GM12878 (cell line): ENCODE results near the gene OR13H1. TPM values are rescaled to one million over a fixed set of nuclear protein-coding genes. Genes with fewer than 3 reads are reported as not detected.

ENCODE experiments used
- ATAC-seq: fragments of 200-7000 bp; cut with Tn5 transposase; 3 replicates; pipeline ENCODE4 v1.9.1; 2020; ENCODE audit warnings: mild to moderate bottlenecking, moderate library complexity
- BruUV-seq: library from RNA; stranded (reverse); fragments of 400-500 nt; replicated peaks from 2 replicates; lab custom pipeline; 2021; lab: Mats Ljungman, UMichigan
- CTCF ChIA-PET: fragments of 300-600 bp; sonication (Branson Sonifier 250); formaldehyde crosslinking; extraction: SDS; loops from one replicate; lab custom pipeline; 2021; ENCODE audit warnings: inconsistent platforms; lab: Yijun Ruan, JAX
- POLR2A ChIA-PET: fragments of 350-600 bp; formaldehyde crosslinking; extraction: SDS; loops from one replicate; lab custom pipeline; 2021; ENCODE audit warnings: inconsistent platforms; lab: Charles Lee
- RAD21 ChIA-PET: fragments of 300-600 bp; sonication (Branson Sonifier 250); formaldehyde crosslinking; loops from one replicate; lab custom pipeline; 2023; ENCODE audit warnings: antibody characterized with exemption; ENCODE audit not compliant: unreplicated experiment; lab: Charles Lee
- SMC1A ChIA-PET: fragments of 300-600 bp; sonication (Branson Sonifier 250); formaldehyde crosslinking; loops from one replicate; lab custom pipeline; 2023; ENCODE audit not compliant: unreplicated experiment, uncharacterized antibody; lab: Charles Lee
- DNase-seq: peaks from one replicate; pipeline ENCODE4 v3.0.0-alpha.2; 2011; ENCODE audit warnings: low read depth, low spot score
- FAIRE-seq: peaks from 3 replicates; lab custom pipeline; 2011; peaks lifted over from hg19 to GRCh38; lab: Jason Lieb, UNC
- H2AFZ ChIP-seq: 2 replicates; pipeline ENCODE4 v1.6.0; 2011; ENCODE audit warnings: low read depth, low read length, control low read depth; ENCODE audit not compliant: control insufficient read depth
- H3K27ac ChIP-seq: 2 replicates; pipeline ENCODE4 v1.5.1; 2011; ENCODE audit warnings: control low read depth; ENCODE audit not compliant: control insufficient read depth, insufficient read depth
- H3K27me3 ChIP-seq, 2 experiments: replicated peaks in 1 of 2; 2 replicates each; pipeline versions ENCODE4 v1.6.0 to v1.6.1; 2011; ENCODE audit warnings: low read length in 1 of 2; ENCODE audit not compliant: control insufficient read depth in 2 of 2, insufficient read depth in 2 of 2
- H3K36me3 ChIP-seq, 2 experiments: 2 replicates each; pipeline ENCODE4 v1.5.1; 2011; ENCODE audit warnings: low read length in 1 of 2; ENCODE audit not compliant: control insufficient read depth in 2 of 2, insufficient read depth in 2 of 2
- H3K4me1 ChIP-seq: 2 replicates; pipeline ENCODE4 v1.6.1; 2011; ENCODE audit warnings: mild to moderate bottlenecking, low read length, moderate library complexity, mixed read lengths; ENCODE audit not compliant: control insufficient read depth, insufficient read depth
- H3K4me2 ChIP-seq: 2 replicates; pipeline ENCODE4 v1.6.0; 2011; ENCODE audit warnings: control low read depth; ENCODE audit not compliant: control insufficient read depth, insufficient read depth
- H3K4me3 ChIP-seq: fragments of 200-600 bp; sonication (generic); 2 replicates; pipeline ENCODE4 v1.5.1; 2016
- H3K79me2 ChIP-seq: 2 replicates; pipeline ENCODE4 v1.6.0; 2011; ENCODE audit warnings: low read length; ENCODE audit not compliant: control insufficient read depth, insufficient read depth
- H3K9ac ChIP-seq: 2 replicates; pipeline ENCODE4 v1.8.0; 2011; ENCODE audit warnings: low read length, control low read depth, mixed read lengths; ENCODE audit not compliant: control insufficient read depth, insufficient read depth
- H3K9me3 ChIP-seq: replicated peaks from 3 replicates; pipeline ENCODE4 v1.5.1; 2011; ENCODE audit warnings: mild to moderate bottlenecking, low read length; ENCODE audit not compliant: control insufficient read depth, insufficient read depth
- H4K20me1 ChIP-seq: 2 replicates; pipeline ENCODE4 v1.6.0; 2011; ENCODE audit not compliant: control insufficient read depth, insufficient read depth
- BCL11A ChIP-seq: IDR thresholded peaks from 2 replicates; pipeline ENCODE4 v1.6.1; 2011; ENCODE audit warnings: low read depth, low read length
- EED ChIP-seq: sonication (generic); IDR thresholded peaks from 2 replicates; pipeline ENCODE4 v1.6.1; 2016; ENCODE audit warnings: antibody characterized with exemption, low read depth
- EZH2 ChIP-seq: IDR thresholded peaks from 2 replicates; pipeline ENCODE4 v1.6.1; 2012; ENCODE audit warnings: low read depth, mild to moderate bottlenecking, control low read depth, inconsistent platforms, low read length, borderline replicate concordance; ENCODE audit not compliant: control insufficient read depth
- NFIC ChIP-seq: IDR thresholded peaks from 2 replicates; pipeline ENCODE4 v1.6.1; 2012; ENCODE audit warnings: low read depth, mild to moderate bottlenecking, inconsistent platforms, low read length, moderate library complexity
- SIN3A ChIP-seq: IDR thresholded peaks from 2 replicates; pipeline ENCODE4 v1.6.1; 2012; ENCODE audit warnings: low read depth, low read length, improper control_type of control experiment
- ZZZ3 ChIP-seq: IDR thresholded peaks from 2 replicates; pipeline ENCODE4 v1.6.1; 2011; ENCODE audit warnings: low read depth; ENCODE audit not compliant: control insufficient read depth, insufficient read length
- WGBS: methylation state at CpG from one replicate; pipeline ENCODE4 v1.1.6; 2016; ENCODE audit warnings: low lambda C conversion rate; ENCODE audit not compliant: insufficient replicate concordance, insufficient coverage; ENCODE audit errors: missing lambda C conversion rate; 5-methylcytosine and 5-hydroxymethylcytosine counted together
- in situ Hi-C: fragments of 300-500 bp; cut with MboI; formaldehyde crosslinking; loops from 9 replicates; pipeline ENCODE4 v1.14.3; 2018; ENCODE audit warnings: mixed read lengths
- intact Hi-C: fragments of 100-400 bp; cut with micrococcal nuclease; formaldehyde crosslinking; loops from one replicate; pipeline ENCODE4 v1.14.2; 2022; ENCODE audit not compliant: unreplicated experiment
- polyA plus RNA-seq, 11 experiments: library from polyadenylated mRNA; depleted of rRNA in 4 of 11; unstranded in 6 of 11; stranded (reverse) in 5 of 11; fragments of >200 nt; fragmentation: Nextera tagmentation in 4 of 11; fragmentation: Illumina TruSeq in 1 of 11; extraction: Ambion mirVana in 4 of 11; extraction: Trizol in 1 of 11; gene quantifications; 1 replicate in 1 of 11; 2 replicates in 10 of 11; pipeline versions ENCODE4 v1.2.1 to v1.2.3, GENCODE V29; 2011 to 2016; ENCODE audit warnings: inconsistent platforms in 2 of 11, missing spikeins in 2 of 11, low read depth in 1 of 11
- total RNA-seq, 4 experiments: library from RNA; depleted of rRNA in 3 of 4; stranded (reverse); fragments of >200 nt in 3 of 4; fragmentation: Illumina TruSeq in 1 of 4; extraction: Trizol in 1 of 4; gene quantifications; 2 replicates each; pipeline versions ENCODE4 v1.2.1 to v1.2.3, GENCODE V29; 2013 to 2021
- TF ChIP-seq, protein P1 (sequence below): IDR thresholded peaks from 2 replicates; pipeline ENCODE4 v1.6.1; 2011; ENCODE audit warnings: low read depth, low read length, improper control_type of control experiment, borderline replicate concordance
- TF ChIP-seq, protein P2 (sequence below): fragments of 450-650 bp; IDR thresholded peaks from 2 replicates; pipeline ENCODE4 v1.6.1; 2017; ENCODE audit warnings: low read depth, mild to moderate bottlenecking, moderate library complexity

OR13H1 gene
- total and polyA plus RNA-seq, 10 of the 15 experiments (the other 5 are each of a cell fraction or from before 2014, with no cell fraction given), result not detected

DNA sequence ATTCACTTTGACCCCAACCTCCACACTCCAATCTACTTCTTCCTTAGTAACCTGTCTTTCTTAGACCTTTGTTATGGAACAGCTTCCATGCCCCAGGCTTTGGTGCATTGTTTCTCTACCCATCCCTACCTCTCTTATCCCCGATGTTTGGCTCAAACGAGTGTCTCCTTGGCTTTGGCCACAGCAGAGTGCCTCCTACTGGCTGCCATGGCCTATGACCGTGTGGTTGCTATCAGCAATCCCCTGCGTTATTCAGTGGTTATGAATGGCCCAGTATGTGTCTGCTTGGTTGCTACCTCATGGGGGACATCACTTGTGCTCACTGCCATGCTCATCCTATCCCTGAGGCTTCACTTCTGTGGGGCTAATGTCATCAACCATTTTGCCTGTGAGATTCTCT, 344 bp downstream of the OR13H1 start:
- POLR2A ChIA-PET, result no interaction called here
- H3K27me3 ChIP-seq, result no peaks in the 10 kb centered on the region
- CTCF ChIA-PET, result no interaction called here
- no peak for TF ChIP-seq BCL11A
- no peak for TF ChIP-seq EED
- TF ChIP-seq, protein P1, sequence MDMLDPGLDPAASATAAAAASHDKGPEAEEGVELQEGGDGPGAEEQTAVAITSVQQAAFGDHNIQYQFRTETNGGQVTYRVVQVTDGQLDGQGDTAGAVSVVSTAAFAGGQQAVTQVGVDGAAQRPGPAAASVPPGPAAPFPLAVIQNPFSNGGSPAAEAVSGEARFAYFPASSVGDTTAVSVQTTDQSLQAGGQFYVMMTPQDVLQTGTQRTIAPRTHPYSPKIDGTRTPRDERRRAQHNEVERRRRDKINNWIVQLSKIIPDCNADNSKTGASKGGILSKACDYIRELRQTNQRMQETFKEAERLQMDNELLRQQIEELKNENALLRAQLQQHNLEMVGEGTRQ, result no peak
- no peak for TF ChIP-seq NFIC
- TF ChIP-seq EZH2, result no peak
- no peak for TF ChIP-seq ZZZ3
- TF ChIP-seq SIN3A, result no peak
- TF ChIP-seq, protein P2, sequence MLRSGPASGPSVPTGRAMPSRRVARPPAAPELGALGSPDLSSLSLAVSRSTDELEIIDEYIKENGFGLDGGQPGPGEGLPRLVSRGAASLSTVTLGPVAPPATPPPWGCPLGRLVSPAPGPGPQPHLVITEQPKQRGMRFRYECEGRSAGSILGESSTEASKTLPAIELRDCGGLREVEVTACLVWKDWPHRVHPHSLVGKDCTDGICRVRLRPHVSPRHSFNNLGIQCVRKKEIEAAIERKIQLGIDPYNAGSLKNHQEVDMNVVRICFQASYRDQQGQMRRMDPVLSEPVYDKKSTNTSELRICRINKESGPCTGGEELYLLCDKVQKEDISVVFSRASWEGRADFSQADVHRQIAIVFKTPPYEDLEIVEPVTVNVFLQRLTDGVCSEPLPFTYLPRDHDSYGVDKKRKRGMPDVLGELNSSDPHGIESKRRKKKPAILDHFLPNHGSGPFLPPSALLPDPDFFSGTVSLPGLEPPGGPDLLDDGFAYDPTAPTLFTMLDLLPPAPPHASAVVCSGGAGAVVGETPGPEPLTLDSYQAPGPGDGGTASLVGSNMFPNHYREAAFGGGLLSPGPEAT, result no peak
- TF ChIP-seq, all 136 proteins: peak for 0
- no peak for ATAC-seq
- Histone ChIP-seq H2AFZ (no peak overlapping the region), H3K79me2 (no peaks in the 10 kb centered on the region), H3K4me2 (no peak overlapping the region), H3K4me3 (no peak overlapping the region), H3K36me3 (no peaks in the 10 kb centered on the region), H3K27ac (no peak overlapping the region), H3K9me3 (no peaks in the 10 kb centered on the region), H3K9ac (no peak overlapping the region), H4K20me1 (no peaks in the 10 kb centered on the region), H3K4me1 (no peaks in the 10 kb centered on the region)
- intact Hi-C loops, result no loop called here
- no peak for FAIRE-seq
- ChIA-PET RAD21 (no interaction called here), SMC1A (no interaction called here)
- WGBS, result 9% methylated on average over 4 of the region's 4 CpGs
- no peak for DNase-seq
- in situ Hi-C loops, result no loop called here
- BruUV-seq, result no TSS peak
